Measurements from ENCODE around the gene TPD52L1. TPM values are rescaled to one million over a fixed set of nuclear protein-coding genes. Genes with fewer than 3 reads are reported as not detected.

The TPD52L1 gene
- total RNA-seq, 4 donors from 2014 or later = 123 to 234 (median 175) TPM

GRCh38 chr6:125117818-125118217 is 35.8 kb upstream of the TPD52L1 start:
- no peak for DNase-seq (ENCODE audit: low spot score in 2 of 2)
- intact Hi-C loops (cut with DNase I; ENCODE audit: low total_unique reads) = no loop called here
- 56 to 61% methylated on average over 3 of the region's 3 CpGs for WGBS, 2 donors
- H3K4me3 ChIP-seq (ENCODE audit: low read depth, poor library complexity, severe bottlenecking) = no peak overlapping the region
- no peak for TF ChIP-seq POLR2A (IDR thresholded peaks at IDR 0.05)
- no peak for TF ChIP-seq CTCF (IDR thresholded peaks at IDR 0.05)

GRCh38 chr6:125120054-125120590 is 33.5 kb upstream of the TPD52L1 start:
- intact Hi-C loops (cut with DNase I; ENCODE audit: low total_unique reads) = no loop called here
- DNase-seq (ENCODE audit: low spot score in 2 of 2) = no peak
- 70 to 80% methylated on average over 3 of the region's 3 CpGs for WGBS, 2 donors
- TF ChIP-seq POLR2A (IDR thresholded peaks at IDR 0.05) = no peak
- no peak for TF ChIP-seq CTCF (IDR thresholded peaks at IDR 0.05)
- no peak overlapping the region for H3K4me3 ChIP-seq (ENCODE audit: low read depth, poor library complexity, severe bottlenecking)

- DNase-seq (ENCODE audit: low spot score in 2 of 2) = no peak
- TF ChIP-seq CTCF (IDR thresholded peaks at IDR 0.05) (no peak), POLR2A (IDR thresholded peaks at IDR 0.05) (no peak)
- 83 to 91% methylated on average over 1 of the region's 1 CpG for WGBS, 2 donors
- no peak overlapping the region for H3K4me3 ChIP-seq (ENCODE audit: low read depth, poor library complexity, severe bottlenecking)
- intact Hi-C loops (cut with DNase I; ENCODE audit: low total_unique reads) = no loop called here
These were observed 31.7 kb upstream of the TPD52L1 start for GRCh38 chr6:125121894-125122293.

GRCh38 chr6:125123051-125123450 is 30.5 kb upstream of the TPD52L1 start:
- intact Hi-C loops (cut with DNase I; ENCODE audit: low total_unique reads) = no loop called here
- WGBS, 2 donors = 67 to 84% methylated on average over 3 of the region's 3 CpGs
- no peak overlapping the region for H3K4me3 ChIP-seq (ENCODE audit: low read depth, poor library complexity, severe bottlenecking)

GRCh38 chr6:125123468-125124048 is 30.0 kb upstream of the TPD52L1 start:
- H3K4me3 ChIP-seq (ENCODE audit: low read depth, poor library complexity, severe bottlenecking) = no peak overlapping the region
- 60 to 73% methylated on average over 8 of the region's 8 CpGs for WGBS, 2 donors
- intact Hi-C loops (cut with DNase I; ENCODE audit: low total_unique reads) = no loop called here
- no peak for DNase-seq (ENCODE audit: low spot score in 2 of 2)
- TF ChIP-seq CTCF (IDR thresholded peaks at IDR 0.05) (no peak), POLR2A (IDR thresholded peaks at IDR 0.05) (no peak)

More at GRCh38 chr6:125123051-125123450, 30.5 kb upstream of the TPD52L1 start:
- no peak for DNase-seq (ENCODE audit: low spot score in 2 of 2)
- TF ChIP-seq CTCF (IDR thresholded peaks at IDR 0.05) (no peak), POLR2A (IDR thresholded peaks at IDR 0.05) (no peak)
